ENCODE measurements around the gene PERM1. TPM values are rescaled to one million over a fixed set of nuclear protein-coding genes. Genes with fewer than 3 reads are reported as not detected.
A peak's percentile ranks its signal among the peaks of the same experiment; 100 is the strongest.

Gene PERM1
- total and polyA plus RNA-seq, 9 of the 15 experiments (the other 6 are each of a cell fraction or from before 2014, with no cell fraction given): not detected

- TF ChIP-seq PKNOX1 (IDR thresholded peaks at IDR 0.05): peak; percentile 97
- peak; percentile 85 for TF ChIP-seq RBM25 (IDR thresholded peaks at IDR 0.05; ENCODE audit: low read depth, low read length, severe bottlenecking)
- TF ChIP-seq ZBTB1 (CRISPR knock-in tag; IDR thresholded peaks at IDR 0.05; ENCODE audit: borderline replicate concordance, low read depth): peak; percentile 80
- no peak for TF ChIP-seq ZNF41 (CRISPR knock-in tag; conservative IDR thresholded peaks at IDR 0.05)
- peak; percentile 43; the same call in 1 of the 2 replicates for TF ChIP-seq GTF2E2 (tag; IDR thresholded peaks at IDR 0.05)
- peak; percentile 86 for TF ChIP-seq SAFB (IDR thresholded peaks at IDR 0.05; ENCODE audit: borderline replicate concordance, low read depth, low read length)
- TF ChIP-seq E2F1 (CRISPR knock-in tag; IDR thresholded peaks at IDR 0.05): peak; percentile 83; the same call in 1 of the 2 replicates
- peak; percentile 21; the same call in 1 of the 2 replicates for TF ChIP-seq SIN3B (IDR thresholded peaks at IDR 0.05; ENCODE audit: low read depth)
- TF ChIP-seq EGR1 (conservative IDR thresholded peaks at IDR 0.05): peak; percentile 82
- TF ChIP-seq KLF13 (tag; IDR thresholded peaks at IDR 0.05; ENCODE audit: borderline replicate concordance, low read depth): peak; percentile 63; the same call in 1 of the 2 replicates
- peak; percentile 94 to 98 for TF ChIP-seq E2F6 (IDR thresholded peaks at IDR 0.05; ENCODE audit: borderline replicate concordance in 1 of 2, extremely low read depth in 1 of 2, insufficient read depth in 1 of 2, insufficient read length in 1 of 2, low read depth in 1 of 2, low read length in 1 of 2, poor library complexity in 1 of 2, severe bottlenecking in 1 of 2)
- peak; percentile 90 for TF ChIP-seq THAP12 (CRISPR knock-in tag; IDR thresholded peaks at IDR 0.05)
- peak; percentile 85 for TF ChIP-seq HNRNPL (IDR thresholded peaks at IDR 0.05; ENCODE audit: low read depth, low read length)
- TF ChIP-seq YY1 (IDR thresholded peaks at IDR 0.05; ENCODE audit: borderline replicate concordance in 1 of 3, control insufficient read depth in 1 of 3, extremely low read depth in 1 of 3, insufficient read depth in 3 of 3, insufficient read length in 1 of 3, insufficient replicate concordance in 2 of 3, low read depth in 1 of 3, low read length in 2 of 3): peak in 1 of 3 experiments; percentile 57
- peak; percentile 7; the same call in 1 of the 2 replicates for TF ChIP-seq HCFC1 (IDR thresholded peaks at IDR 0.05; ENCODE audit: low read depth, low read length)
Observed at GRCh38 chr1:999725-1000356, 17.9 kb upstream of the PERM1 start, which contains the start of gene HES4 (continued).

Data from K562 (cell line).